ENCODE measurements around the gene GAGE12D.
"Not testable (repeated sequence)": the region's sequence is repeated elsewhere in the genome, so short reads cannot be mapped to it uniquely, and the experiment has no call there.

Gene GAGE12D

GRCh38 chrX:49590488-49590887 is 49.0 kb downstream of the GAGE12D start:
- H3K27me3 ChIP-seq (ENCODE audit: control insufficient read depth, insufficient read depth, low read length); H3K4me3 ChIP-seq (ENCODE audit: low read length); DNase-seq (ENCODE audit: low read depth, low spot score); H3K4me1 ChIP-seq (ENCODE audit: control insufficient read depth, insufficient read depth, low read length); H3K27ac ChIP-seq (ENCODE audit: low read length); H3K9me3 ChIP-seq (ENCODE audit: control insufficient read depth, insufficient read depth, low read length); H3K36me3 ChIP-seq (ENCODE audit: control insufficient read depth, insufficient read depth, low read length): not testable (repeated sequence)
- no CpG with 5 or more reads among the region's 17 CpGs for WGBS (ENCODE audit: insufficient coverage, insufficient read length)
